CD4-positive, CD25-positive, alpha-beta regulatory T cell (primary cell): Measurements from ENCODE around the gene ZDHHC13. TPM values are rescaled to one million over a fixed set of nuclear protein-coding genes. Genes with fewer than 3 reads are reported as not detected.

Source experiments
- ATAC-seq, 2 donors: fragments of 150-1000 bp; cut with Tn5 transposase; one replicate each; pipeline ENCODE4 v1.10.0; 2021; ENCODE audit warnings: low read depth in 2 of 2, moderate number of reproducible peaks in 2 of 2, moderate library complexity in 1 of 2
- DNase-seq, 3 donors: peaks; one replicate each; pipeline versions ENCODE4 v3.0.0 to v3.0.0-alpha.2; 2012 to 2022; ENCODE audit warnings: mixed read lengths in 1 of 3
- H3K27ac ChIP-seq: one replicate; pipeline ENCODE4 v1.7.0; 2013; ENCODE audit warnings: mild to moderate bottlenecking, low read length; ENCODE audit not compliant: insufficient read depth, poor library complexity, severe bottlenecking
- H3K27me3 ChIP-seq: one replicate; pipeline ENCODE4 v1.7.0; 2013; ENCODE audit warnings: low read length; ENCODE audit not compliant: control insufficient read depth, insufficient read depth
- H3K36me3 ChIP-seq: one replicate; pipeline ENCODE4 v1.7.0; 2013; ENCODE audit warnings: mild to moderate bottlenecking, low read length, moderate library complexity; ENCODE audit not compliant: control insufficient read depth, insufficient read depth
- H3K4me1 ChIP-seq: 2 replicates; pipeline ENCODE4 v1.7.0; 2013; ENCODE audit warnings: mild to moderate bottlenecking, low read length; ENCODE audit not compliant: insufficient read depth, control insufficient read depth, poor library complexity, severe bottlenecking
- H3K4me3 ChIP-seq: one replicate; pipeline ENCODE4 v1.7.0; 2013; ENCODE audit warnings: low read depth, mild to moderate bottlenecking, low read length, moderate library complexity
- H3K9me3 ChIP-seq, 2 experiments: 1 replicate in 1 of 2; 2 replicates in 1 of 2; pipeline ENCODE4 v1.7.0; 2013; ENCODE audit warnings: low read length in 2 of 2, mild to moderate bottlenecking in 1 of 2, moderate library complexity in 1 of 2; ENCODE audit not compliant: control insufficient read depth in 2 of 2
- H3K27ac Mint-ChIP-seq, 3 donors: one replicate each; pipeline ENCODE4 v1.8.0; 2020 to 2022; ENCODE audit warnings: mild to moderate bottlenecking in 3 of 3, mixed read lengths in 3 of 3, moderate library complexity in 2 of 3
- H3K27me3 Mint-ChIP-seq: one replicate; pipeline ENCODE4 v1.8.0; 2022; ENCODE audit warnings: mild to moderate bottlenecking, mixed read lengths
- H3K36me3 Mint-ChIP-seq: one replicate; pipeline ENCODE4 v1.8.0; 2020; ENCODE audit warnings: mixed read lengths
- H3K4me1 Mint-ChIP-seq, 4 donors: one replicate each; pipeline ENCODE4 v1.8.0; 2020 to 2022; ENCODE audit warnings: mixed read lengths in 4 of 4, mild to moderate bottlenecking in 1 of 4
- H3K4me3 Mint-ChIP-seq, 4 donors: one replicate each; pipeline ENCODE4 v1.8.0; 2020 to 2022; ENCODE audit warnings: mild to moderate bottlenecking in 4 of 4, mixed read lengths in 4 of 4, moderate library complexity in 3 of 4
- H3K9me3 Mint-ChIP-seq, 7 donors: one replicate each; pipeline ENCODE4 v1.8.0; 2020 to 2022; ENCODE audit warnings: mixed read lengths in 7 of 7, mild to moderate bottlenecking in 3 of 7, moderate library complexity in 2 of 7
- polyA plus RNA-seq, 4 donors: library from polyadenylated mRNA; unstranded; fragments of 300-500 nt; fragmentation: Illumina TruSeq; gene quantifications; one replicate each; pipeline ENCODE4 v1.2.3, GENCODE V29; 2021
- total RNA-seq: library from RNA; stranded (reverse); gene quantifications from one replicate; pipeline ENCODE4 v1.2.3, GENCODE V29; 2022

ZDHHC13 gene
- total and polyA plus RNA-seq, 5 donors from 2014 or later = 9.6 to 21.0 (median 16.2) TPM

- Histone ChIP-seq H3K36me3 (no peaks in the 10 kb centered on the region), H3K9me3 (no peaks in the 10 kb centered on the region), H3K27ac (no peak overlapping the region), H3K4me3 (no peak overlapping the region), H3K4me1 (no peaks in the 10 kb centered on the region), H3K27me3 (peaks cover 7% of the 10 kb centered on the region)
- Mint-ChIP-seq H3K27ac (no peak overlapping the region), H3K9me3 (no peaks in the 10 kb centered on the region), H3K4me3 (no peak overlapping the region), H3K36me3 (no peaks in the 10 kb centered on the region), H3K4me1 (peaks cover 0 to 4% (median 0%) of the 10 kb centered on the region in 4 donors), H3K27me3 (peaks cover 23% of the 10 kb centered on the region)
- ATAC-seq (no peak), DNase-seq (no peak)
These were observed 39.0 kb upstream of the ZDHHC13 start for GRCh38 chr11:19077965-19078364.

GRCh38 chr11:19079643-19080440 lies 37.1 kb upstream of the ZDHHC13 start:
- Mint-ChIP-seq H3K36me3 (no peaks in the 10 kb centered on the region), H3K4me1 (peaks cover 0 to 4% (median 0%) of the 10 kb centered on the region in 4 donors), H3K27me3 (peaks cover 29% of the 10 kb centered on the region), H3K9me3 (peaks cover 0 to 2% (median 0%) of the 10 kb centered on the region in 7 donors), H3K27ac (no peak overlapping the region), H3K4me3 (no peak overlapping the region)
- Histone ChIP-seq H3K36me3 (no peaks in the 10 kb centered on the region), H3K4me1 (no peaks in the 10 kb centered on the region), H3K27ac (no peak overlapping the region), H3K27me3 (peaks cover 7% of the 10 kb centered on the region), H3K4me3 (no peak overlapping the region), H3K9me3 (no peaks in the 10 kb centered on the region)
- DNase-seq (no peak), ATAC-seq (no peak)

GRCh38 chr11:19080579-19080993 lies 36.4 kb upstream of the ZDHHC13 start:
- H3K36me3 Mint-ChIP-seq = no peaks in the 10 kb centered on the region
- Histone ChIP-seq H3K4me1 (no peaks in the 10 kb centered on the region), H3K36me3 (no peaks in the 10 kb centered on the region), H3K4me3 (no peak overlapping the region), H3K27me3 (peaks cover 6% of the 10 kb centered on the region), H3K27ac (no peak overlapping the region), H3K9me3 (no peaks in the 10 kb centered on the region)
- H3K27ac Mint-ChIP-seq = no peak overlapping the region
- H3K9me3 Mint-ChIP-seq = peaks cover 0 to 2% (median 0%) of the 10 kb centered on the region in 7 donors
- H3K27me3 Mint-ChIP-seq = peaks cover 29% of the 10 kb centered on the region
- DNase-seq = no peak
- ATAC-seq = no peak
- H3K4me3 Mint-ChIP-seq = no peak overlapping the region
- peaks cover 0 to 4% (median 0%) of the 10 kb centered on the region in 4 donors for H3K4me1 Mint-ChIP-seq

GRCh38 chr11:19083166-19083565 lies 33.8 kb upstream of the ZDHHC13 start:
- Histone ChIP-seq H3K27me3 (peaks cover 2% of the 10 kb centered on the region), H3K9me3 (no peaks in the 10 kb centered on the region), H3K27ac (no peak overlapping the region), H3K4me3 (no peak overlapping the region), H3K4me1 (no peaks in the 10 kb centered on the region), H3K36me3 (no peaks in the 10 kb centered on the region)
- ATAC-seq = no peak
- DNase-seq = no peak
- no peaks in the 10 kb centered on the region for H3K36me3 Mint-ChIP-seq
- peaks cover 14% of the 10 kb centered on the region for H3K27me3 Mint-ChIP-seq
- H3K27ac Mint-ChIP-seq = no peak overlapping the region
- no peaks in the 10 kb centered on the region for H3K4me1 Mint-ChIP-seq
- peaks cover 0 to 3% (median 0%) of the 10 kb centered on the region in 7 donors for H3K9me3 Mint-ChIP-seq
- no peak overlapping the region for H3K4me3 Mint-ChIP-seq

- H3K36me3 Mint-ChIP-seq = no peaks in the 10 kb centered on the region
- Histone ChIP-seq H3K27me3 (peaks cover 2% of the 10 kb centered on the region), H3K4me1 (no peaks in the 10 kb centered on the region), H3K36me3 (no peaks in the 10 kb centered on the region), H3K4me3 (no peak overlapping the region), H3K27ac (no peak overlapping the region), H3K9me3 (no peaks in the 10 kb centered on the region)
- H3K9me3 Mint-ChIP-seq = peaks cover 0 to 3% (median 0%) of the 10 kb centered on the region in 7 donors
- H3K27me3 Mint-ChIP-seq = peaks cover 10% of the 10 kb centered on the region
- DNase-seq = no peak
- no peaks in the 10 kb centered on the region for H3K4me1 Mint-ChIP-seq
- H3K27ac Mint-ChIP-seq = no peak overlapping the region
- no peak for ATAC-seq
- no peak overlapping the region for H3K4me3 Mint-ChIP-seq
These were observed 32.2 kb upstream of the ZDHHC13 start for GRCh38 chr11:19084661-19085315.

GRCh38 chr11:19087658-19088057 lies 29.3 kb upstream of the ZDHHC13 start:
- Histone ChIP-seq H3K27ac (no peak overlapping the region), H3K4me1 (no peaks in the 10 kb centered on the region), H3K27me3 (peaks cover 2% of the 10 kb centered on the region), H3K9me3 (no peaks in the 10 kb centered on the region), H3K36me3 (no peaks in the 10 kb centered on the region), H3K4me3 (no peak overlapping the region)
- Mint-ChIP-seq H3K36me3 (no peaks in the 10 kb centered on the region), H3K27ac (no peak overlapping the region), H3K4me1 (no peaks in the 10 kb centered on the region), H3K27me3 (peaks cover 11% of the 10 kb centered on the region), H3K9me3 (peaks cover 0 to 3% (median 0%) of the 10 kb centered on the region in 7 donors), H3K4me3 (no peak overlapping the region)
- ATAC-seq (no peak), DNase-seq (no peak)

- Histone ChIP-seq H3K36me3 (no peaks in the 10 kb centered on the region), H3K4me3 (no peak overlapping the region), H3K27ac (no peak overlapping the region), H3K9me3 (no peaks in the 10 kb centered on the region), H3K27me3 (peaks cover 4% of the 10 kb centered on the region), H3K4me1 (no peaks in the 10 kb centered on the region)
- H3K36me3 Mint-ChIP-seq = no peaks in the 10 kb centered on the region
- ATAC-seq (no peak), DNase-seq (no peak)
- H3K9me3 Mint-ChIP-seq = peaks cover 0 to 3% (median 0%) of the 10 kb centered on the region in 7 donors
- no peak overlapping the region for H3K27ac Mint-ChIP-seq
- H3K27me3 Mint-ChIP-seq = peaks cover 11% of the 10 kb centered on the region
- no peak overlapping the region for H3K4me3 Mint-ChIP-seq
- H3K4me1 Mint-ChIP-seq = no peaks in the 10 kb centered on the region
These were observed 28.2 kb upstream of the ZDHHC13 start for GRCh38 chr11:19088791-19089190.
